Nucleus accumbens (tissue), 56 donors: ENCODE data around the gene TYW1B.
"Not testable (repeated sequence)": the region's sequence is repeated elsewhere in the genome, so short reads cannot be mapped to it uniquely, and the experiment has no call there.

ENCODE experiments used
- DNase-seq, 56 donors: peaks; one replicate each; lab custom pipeline; 2025; lab: John Stamatoyannopoulos, UW

Gene TYW1B

DNA sequence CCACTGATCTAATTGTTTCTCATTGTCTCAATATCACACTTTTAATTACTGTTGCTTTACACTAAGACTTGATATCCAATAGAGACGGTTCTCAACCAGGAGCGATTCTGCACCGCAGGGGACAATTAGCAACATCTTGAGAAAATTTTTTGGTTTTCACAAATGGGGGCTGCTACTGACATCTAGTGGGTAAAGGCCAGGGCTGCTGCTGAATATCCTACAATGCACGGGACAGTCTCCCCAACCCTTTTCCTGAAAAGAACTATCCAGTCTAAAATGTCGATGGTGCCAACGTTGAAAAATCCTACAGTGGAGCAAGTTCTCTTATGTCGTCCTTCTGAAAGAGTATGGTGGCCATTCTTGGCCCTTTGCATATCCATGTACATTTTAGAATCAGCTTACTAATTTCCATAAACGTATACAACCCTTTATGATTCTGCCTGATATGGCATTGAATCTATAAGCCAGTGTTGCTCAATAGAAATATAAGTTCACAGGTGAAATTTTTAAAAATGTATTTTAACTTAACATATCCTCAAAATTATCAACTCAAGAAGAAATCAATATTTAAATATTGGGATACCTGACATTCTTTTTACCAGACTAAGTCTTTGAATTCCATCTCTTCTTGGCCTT lies 192.6 kb downstream of the TYW1B start:
- DNase-seq = not testable (repeated sequence)

DNA sequence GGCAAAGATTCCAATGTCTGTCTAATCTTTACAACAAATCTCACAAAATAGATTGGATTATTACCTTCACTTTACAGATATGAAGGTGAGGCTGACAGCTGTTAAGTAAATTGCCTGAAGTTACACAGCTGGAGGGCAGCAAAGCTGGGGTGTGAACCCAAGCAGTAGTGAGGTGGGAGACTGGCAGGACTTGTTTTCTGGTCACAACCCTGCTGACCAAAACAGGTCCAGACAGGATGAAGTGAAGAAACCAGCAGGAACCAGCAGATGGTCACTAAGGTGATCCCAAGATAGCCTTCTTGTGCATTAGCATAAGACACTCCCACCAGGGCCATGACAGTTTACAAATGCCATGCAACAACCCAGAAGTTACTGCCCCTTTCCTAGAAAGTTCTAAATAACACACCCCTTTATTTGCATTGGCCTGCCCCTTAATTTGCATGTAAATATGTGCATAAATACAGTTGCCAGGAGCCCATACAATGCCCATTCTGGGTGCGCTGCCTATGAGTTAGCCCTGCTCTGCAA lies 195.2 kb downstream of the TYW1B start:
- not testable (repeated sequence) for DNase-seq

DNA sequence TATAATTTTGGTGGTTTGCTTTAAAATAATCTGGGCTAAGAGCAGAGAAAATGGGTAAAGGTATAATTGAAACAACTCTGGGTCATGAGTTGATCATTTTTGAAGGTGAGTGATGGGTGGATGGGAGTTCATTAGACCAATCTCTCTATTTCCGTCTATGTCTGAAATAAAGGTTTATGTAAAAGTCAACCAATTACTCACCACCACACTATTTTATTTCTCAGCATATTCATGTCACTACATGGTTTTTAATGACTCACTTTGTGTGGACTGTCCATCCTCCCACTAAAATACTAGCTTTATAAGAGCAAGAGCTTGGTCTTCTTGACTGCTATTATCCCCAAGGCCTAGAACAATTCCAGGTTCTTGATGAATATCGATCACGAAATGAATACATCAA lies 199.6 kb downstream of the TYW1B start:
- DNase-seq = not testable (repeated sequence)

DNA sequence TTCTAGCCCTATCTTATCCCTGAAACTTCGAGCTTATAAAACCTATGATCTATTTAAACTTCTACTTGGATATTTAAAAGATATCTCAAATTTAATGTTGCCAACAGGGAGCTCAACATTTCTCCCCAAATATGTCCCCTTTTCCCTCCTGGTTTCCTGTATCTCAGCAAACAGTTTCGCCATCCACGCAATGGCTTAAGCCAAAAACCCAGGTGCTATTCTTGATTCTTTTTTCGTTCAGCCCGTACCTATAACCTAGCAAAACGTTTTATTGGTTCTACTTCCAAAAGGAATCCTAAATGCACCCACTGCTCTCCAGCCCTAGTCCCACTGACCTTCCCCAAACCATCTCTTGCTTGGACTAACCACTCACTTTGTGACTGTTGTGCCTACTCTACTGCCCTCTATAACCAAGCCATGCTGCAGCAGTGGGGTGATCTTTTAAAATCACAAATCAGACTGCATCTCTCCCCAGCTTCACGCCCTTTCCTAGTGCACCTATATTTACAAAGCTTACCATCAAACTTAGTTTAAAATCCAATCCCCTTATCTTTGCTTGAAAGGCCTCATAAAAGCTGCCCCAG lies 201.5 kb downstream of the TYW1B start:
- not testable (repeated sequence) for DNase-seq

DNA sequence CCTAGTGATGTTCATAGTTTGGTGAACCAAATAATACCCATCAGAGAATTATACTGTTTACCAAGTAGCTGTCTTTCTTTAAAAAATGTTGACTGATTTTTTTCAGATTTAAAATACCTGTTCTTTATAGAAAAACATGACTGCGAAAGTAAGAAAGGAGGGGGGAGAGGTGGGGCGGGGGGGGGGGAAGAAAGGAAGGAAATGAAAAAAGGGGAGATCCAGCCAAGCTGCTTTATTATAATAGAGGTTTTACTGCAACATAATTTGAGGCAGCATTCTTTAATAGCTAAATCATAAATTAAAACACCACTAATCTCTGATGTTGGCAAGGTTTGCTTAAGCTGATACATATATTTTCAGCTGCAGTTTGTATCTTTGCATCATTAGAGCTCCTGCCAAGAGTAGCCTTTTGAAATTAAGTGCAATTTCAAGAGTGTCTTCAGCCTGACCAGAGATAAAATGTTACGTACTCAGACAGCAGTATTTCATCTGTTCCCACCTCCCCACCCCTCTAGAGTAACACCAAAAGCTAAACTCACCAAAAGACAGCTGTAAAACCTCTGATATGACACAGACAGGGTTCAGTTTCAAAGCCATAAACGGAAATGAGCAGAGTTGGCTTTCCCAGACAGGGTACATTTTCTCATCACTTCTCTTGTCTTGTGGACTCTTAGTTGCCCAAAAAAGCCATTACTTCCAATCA lies 202.1 kb downstream of the TYW1B start:
- not testable (repeated sequence) for DNase-seq

DNA sequence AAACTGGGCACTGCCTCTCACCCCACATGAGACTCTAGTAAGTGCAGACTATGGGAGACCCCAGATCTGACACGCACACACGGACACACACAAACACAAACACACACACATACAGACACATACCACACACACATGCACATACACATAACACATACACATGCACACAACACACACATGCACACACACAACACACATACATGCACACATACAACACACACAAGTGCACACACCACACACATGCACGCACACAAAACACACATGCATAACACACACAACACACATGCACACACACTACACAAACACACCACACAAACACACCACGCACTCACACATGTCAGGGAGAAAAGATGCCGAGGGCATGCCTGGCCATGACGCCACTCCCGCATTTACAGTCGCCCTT lies 205.5 kb downstream of the TYW1B start:
- DNase-seq = no peak

DNA sequence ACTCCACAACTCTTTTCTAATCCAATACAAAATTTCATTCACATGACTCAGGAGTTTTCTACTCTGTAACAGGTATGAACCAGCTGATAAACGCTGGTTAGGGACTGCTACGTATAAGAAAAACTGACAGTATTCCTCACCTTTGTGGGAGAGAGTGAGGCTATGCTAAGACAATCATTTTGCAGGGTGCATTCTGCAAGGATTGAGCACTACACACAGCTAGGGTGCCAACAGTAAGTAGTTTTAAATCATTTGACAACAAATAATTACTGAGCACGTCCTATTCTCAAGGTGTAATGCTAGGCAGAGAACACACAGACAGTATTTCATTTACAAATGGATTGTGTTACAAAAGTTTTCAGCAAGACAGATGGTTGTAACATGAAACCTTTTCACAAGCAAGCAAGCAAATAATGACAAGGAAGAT lies 206.2 kb downstream of the TYW1B start:
- DNase-seq = not testable (repeated sequence)

DNA sequence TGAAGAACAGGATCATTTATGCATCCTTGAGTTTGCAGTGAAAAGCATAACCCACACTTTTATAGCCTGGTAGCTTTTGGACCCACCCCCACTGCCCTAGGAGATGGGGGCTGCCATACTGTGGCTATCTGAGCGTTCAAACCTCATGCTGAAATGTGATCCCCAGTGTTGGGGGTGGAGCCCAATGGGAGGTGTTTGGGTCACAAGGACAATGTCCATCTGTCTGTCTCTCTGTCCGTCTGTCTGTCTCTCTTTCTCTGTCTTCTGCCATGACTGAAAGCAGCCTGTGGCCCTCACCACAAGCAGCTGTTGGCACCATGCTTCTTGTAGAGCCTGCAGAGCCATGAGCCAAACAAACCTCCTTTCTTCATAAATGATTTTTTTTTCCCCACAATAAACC lies 207.1 kb downstream of the TYW1B start:
- DNase-seq = not testable (repeated sequence)

DNA sequence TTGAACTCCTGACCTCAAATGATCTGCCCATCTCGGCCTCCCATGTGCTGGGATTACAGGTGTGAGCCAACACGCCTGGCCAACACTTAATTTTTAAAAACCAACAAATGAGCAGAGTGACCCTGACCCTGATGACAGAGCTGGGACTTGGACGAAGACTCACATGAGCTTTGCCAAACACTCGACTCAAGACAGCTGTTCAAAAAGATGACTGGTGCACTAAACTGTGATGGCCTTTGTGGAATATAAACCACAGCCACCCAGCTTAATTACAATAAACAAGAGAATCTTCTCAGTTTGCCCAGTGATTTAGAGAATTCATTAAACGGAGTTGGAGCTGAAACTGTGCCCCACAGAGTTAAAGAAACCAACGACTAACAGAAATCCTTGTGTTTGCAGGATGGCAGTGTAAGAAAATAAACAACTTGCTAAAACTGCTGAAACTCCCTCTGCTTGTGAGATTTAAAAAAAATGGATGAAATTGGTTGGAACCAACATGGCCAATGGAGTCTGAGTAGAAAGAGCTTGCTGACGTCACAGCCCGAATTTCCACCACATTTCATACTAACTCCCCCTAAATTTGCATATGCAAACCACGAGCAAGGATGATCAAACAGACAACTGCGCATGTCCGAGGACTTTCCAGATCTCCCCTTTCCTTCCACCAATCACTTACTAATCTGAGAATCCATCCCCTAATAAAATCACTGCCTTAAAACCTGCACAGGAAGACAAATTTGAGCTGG lies 209.4 kb downstream of the TYW1B start:
- DNase-seq = peak in 14 of 56 donors; percentile 0 to 13 (median 6)

DNA sequence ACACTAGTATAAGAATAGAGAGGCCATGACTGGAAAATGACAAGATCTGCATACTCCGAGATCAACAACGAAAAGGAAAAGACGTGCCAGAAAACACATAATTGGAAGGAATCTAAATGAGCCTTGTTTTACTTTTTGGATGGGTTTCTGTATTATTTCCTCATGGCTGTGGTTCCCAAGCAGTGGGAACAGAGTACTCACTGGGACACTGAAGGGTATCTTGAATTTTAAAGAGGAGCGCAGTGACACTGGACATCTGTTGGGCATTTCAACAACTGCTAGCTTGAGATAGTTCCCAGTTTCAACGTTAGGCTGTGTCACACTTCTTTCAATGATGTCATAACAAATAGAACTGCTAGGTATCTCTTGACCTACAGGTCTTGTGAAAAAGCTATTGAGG lies 218.2 kb downstream of the TYW1B start:
- DNase-seq = not testable (repeated sequence)

DNA sequence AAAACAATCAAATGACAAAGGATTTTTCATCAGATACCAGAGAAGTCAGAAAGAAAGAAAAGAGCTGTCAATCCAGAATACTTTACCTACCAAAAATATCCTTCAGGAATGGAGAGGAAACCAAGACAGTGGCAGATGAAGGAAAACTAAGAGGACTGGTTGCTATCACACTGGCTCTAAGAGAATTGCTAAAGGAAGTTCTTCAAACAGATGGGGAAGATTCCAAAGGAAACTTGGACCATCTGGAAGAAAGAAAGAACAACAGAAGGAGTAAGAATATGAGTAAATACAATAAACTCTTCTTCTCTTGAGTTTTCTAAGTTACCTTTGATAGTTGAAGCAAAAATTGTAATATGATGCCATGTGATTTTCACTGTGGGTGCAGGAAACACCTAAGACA lies 220.0 kb downstream of the TYW1B start:
- DNase-seq = not testable (repeated sequence)

DNA sequence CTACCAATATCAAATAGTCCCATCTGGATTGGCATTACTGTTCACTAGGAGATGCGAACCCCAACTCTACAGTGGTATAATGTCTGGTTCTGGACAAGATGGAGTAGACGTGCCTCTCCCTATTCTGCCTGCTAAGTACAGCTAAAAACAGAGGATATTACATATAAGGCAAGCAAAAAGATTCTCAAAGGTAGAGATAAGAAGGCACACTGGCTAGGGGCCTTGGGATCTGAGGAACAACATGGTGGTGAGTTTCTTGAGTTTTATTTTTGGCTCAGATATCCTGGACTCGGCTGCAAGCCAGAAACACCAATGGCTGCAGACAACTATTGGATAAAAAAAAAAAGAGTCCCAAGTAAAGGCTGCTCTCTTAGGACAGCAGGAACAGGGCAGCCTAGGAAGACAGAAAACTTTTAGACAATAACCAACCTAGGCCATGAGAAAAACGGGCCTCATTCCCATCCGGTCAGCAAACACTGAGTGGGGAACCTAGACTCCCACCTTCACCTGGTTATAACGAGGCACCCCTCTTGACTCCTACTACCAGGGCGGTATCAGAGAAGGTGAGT lies 222.1 kb downstream of the TYW1B start:
- DNase-seq = not testable (repeated sequence)

DNA sequence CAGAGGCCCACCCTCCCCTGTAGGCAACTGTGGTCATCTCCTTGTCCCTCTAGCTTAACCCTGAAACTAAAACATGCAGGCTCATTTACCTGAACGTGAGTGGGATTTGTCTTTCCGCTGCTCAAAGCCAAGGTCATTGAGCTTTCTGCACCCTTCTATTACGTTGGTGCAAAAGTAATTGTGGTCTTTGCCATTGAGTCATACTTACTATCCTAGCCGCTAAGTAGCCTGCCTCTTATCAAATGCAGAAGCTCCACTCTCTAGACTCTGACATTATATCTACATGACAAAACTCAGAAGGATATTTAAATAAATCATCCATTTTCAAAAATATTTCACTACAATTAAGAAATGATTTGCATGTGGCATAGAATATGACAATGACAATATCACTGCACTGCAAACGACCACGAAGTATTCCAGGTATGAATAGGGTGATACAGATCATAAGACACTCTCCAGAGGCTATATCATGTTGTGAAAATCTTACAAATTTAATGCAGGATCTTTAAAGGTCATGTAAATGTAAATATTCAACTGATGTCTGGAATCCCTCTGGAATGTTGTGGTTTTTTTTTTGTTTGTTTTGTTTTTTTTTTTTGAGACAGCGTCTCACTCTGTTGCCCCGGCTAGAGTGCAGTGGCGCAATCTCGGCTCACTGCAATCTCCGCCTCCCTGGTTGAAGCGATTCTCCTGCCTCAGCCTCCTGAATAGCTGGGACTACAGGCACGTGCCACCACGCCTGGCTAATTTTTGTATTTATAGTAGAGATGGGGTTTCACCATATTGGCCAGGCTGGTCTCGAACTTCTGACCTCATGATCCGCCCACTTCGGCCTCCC lies 223.0 kb downstream of the TYW1B start:
- DNase-seq = not testable (repeated sequence)

DNA sequence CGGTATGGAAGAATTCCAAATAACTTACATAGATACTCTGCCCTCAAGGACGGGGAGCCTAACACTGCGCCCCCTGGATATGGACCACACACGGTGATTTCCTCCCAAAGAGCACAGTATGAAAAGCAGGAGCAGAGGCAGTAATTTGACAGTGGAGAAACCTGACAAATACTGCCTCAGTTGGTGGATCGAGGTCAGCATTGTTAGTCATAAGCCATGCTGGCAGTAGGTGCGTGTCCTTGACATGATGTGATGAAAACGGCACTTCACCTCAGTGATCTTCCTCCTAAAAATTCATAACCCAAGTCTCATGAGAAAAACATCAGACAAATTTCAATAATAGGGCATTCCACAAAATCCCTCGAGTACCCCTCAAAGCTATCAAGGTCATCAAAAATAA lies 224.5 kb downstream of the TYW1B start:
- DNase-seq = not testable (repeated sequence)

DNA sequence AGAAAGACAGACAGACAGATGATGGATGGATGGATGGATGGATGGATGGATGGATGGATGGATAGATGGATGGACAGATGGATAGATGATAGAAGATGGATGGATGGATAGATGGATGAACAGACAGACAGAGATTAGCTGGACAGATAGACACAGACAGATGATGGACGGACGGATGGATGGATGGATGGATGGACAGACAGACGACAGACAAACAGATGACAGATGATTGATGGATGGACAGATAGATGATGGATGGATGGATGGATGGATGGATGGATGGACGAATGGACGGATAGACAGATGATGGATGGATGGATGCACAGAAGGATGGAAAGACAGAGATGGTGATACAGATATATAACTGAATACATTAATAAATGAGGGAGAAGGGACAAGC lies 224.9 kb downstream of the TYW1B start:
- no peak for DNase-seq

DNA sequence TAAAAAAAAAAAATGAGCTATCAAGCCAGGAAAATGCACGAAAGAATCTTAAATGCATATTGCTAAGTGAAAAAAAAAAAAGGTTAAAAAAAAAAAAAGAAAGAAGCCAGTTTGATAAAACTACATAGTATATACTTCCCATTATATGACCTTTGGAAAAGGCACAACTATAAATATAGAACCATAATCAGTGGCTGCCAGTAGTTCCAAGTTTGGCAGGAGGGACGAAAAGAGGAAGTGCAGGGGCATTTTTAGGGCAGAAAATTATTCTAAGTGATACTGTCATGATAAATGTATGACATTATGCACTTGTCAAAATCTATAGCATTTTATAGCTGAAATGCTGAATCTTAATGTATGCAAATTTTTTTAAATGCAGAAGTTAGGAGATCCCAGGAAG lies 226.3 kb downstream of the TYW1B start:
- DNase-seq = not testable (repeated sequence)

DNA sequence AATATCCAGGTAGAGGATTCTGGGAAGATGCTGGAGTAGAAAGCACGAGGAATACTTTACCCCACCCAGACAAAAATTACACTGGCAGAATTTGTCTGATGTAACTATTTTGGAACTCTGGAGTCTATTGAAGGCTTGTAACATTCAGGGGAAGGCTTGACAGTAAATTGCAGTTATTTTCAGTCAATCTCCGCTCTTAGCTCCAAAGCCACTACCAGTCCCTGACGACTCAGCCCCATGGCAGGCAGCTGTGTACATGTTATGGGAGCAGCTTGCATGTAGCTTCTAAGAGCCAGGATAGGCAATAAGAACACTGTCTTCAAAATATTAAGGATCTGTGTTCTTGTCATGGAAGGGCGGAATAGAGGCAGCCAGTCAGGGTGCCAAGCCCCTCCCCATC lies 238.0 kb downstream of the TYW1B start:
- DNase-seq = not testable (repeated sequence)

DNA sequence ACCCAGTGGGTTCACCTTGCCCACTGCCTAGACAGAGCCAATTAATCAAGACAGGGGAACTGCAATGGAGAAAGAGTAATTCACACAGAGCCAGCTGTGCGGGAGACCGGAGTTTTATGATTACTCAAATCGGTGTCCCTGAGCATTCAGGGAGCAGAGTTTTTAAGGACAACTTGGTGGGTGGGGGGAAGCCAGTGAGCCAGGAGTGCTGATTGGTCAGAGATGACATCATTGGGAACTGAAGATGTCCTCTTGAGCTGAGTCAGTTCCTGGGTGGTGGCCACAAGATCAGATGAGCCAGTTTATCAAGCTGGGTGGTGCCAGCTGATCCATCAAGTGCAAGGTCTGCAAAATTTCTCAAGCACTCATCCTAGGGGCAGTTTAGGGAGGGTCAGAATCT lies 240.7 kb downstream of the TYW1B start:
- not testable (repeated sequence) for DNase-seq

DNA sequence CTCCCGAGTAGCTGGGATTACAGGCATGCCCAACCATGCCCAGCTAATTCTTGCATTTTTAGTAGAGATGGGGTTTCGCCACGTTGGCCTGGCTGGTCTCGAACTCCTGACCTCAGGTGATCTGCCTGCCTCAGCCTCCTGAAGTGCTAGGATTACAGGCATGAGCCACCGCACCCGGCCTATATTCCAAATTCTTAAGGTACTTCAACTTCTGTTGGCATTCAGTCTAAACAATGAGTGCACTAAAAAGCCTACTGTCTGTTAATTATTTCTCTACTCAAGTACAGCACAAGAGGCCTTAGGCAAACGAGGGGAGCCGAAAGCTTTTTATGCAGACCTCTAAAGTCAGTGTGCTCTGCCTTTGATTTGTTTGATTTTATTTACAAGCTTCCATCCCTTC lies 243.4 kb downstream of the TYW1B start:
- not testable (repeated sequence) for DNase-seq
